Parathyroid adenoma (tissue), 2 donors: Measurements from ENCODE around the gene CNTN5.

Source experiments
- H2AFZ ChIP-seq: fragments of 300-600 bp; sonication (generic); one replicate; pipeline ENCODE4 v1.7.0; 2017; ENCODE audit warnings: antibody characterized with exemption, mild to moderate bottlenecking
- H3K27ac ChIP-seq: fragments of 300-600 bp; sonication (generic); one replicate; pipeline ENCODE4 v1.7.0; 2017
- H3K27me3 ChIP-seq: fragments of 300-600 bp; sonication (generic); one replicate; pipeline ENCODE4 v1.7.0; 2017; ENCODE audit warnings: low read length; ENCODE audit not compliant: control insufficient read depth, insufficient read depth
- H3K36me3 ChIP-seq: fragments of 300-600 bp; sonication (generic); one replicate; pipeline ENCODE4 v1.7.0; 2017; ENCODE audit warnings: low read length; ENCODE audit not compliant: control insufficient read depth, insufficient read depth
- H3K4me1 ChIP-seq: fragments of 300-600 bp; sonication (generic); one replicate; pipeline ENCODE4 v1.7.0; 2017; ENCODE audit warnings: control low read depth
- H3K4me2 ChIP-seq: fragments of 300-600 bp; sonication (generic); one replicate; pipeline ENCODE4 v1.7.0; 2017; ENCODE audit warnings: low read length
- H3K4me3 ChIP-seq: fragments of 300-600 bp; sonication (generic); one replicate; pipeline ENCODE4 v1.7.0; 2017; ENCODE audit warnings: low read depth, low read length
- H3K79me2 ChIP-seq: fragments of 300-600 bp; sonication (generic); one replicate; pipeline ENCODE4 v1.7.0; 2017; ENCODE audit warnings: control low read depth
- H3K9ac ChIP-seq: fragments of 300-600 bp; sonication (generic); one replicate; pipeline ENCODE4 v1.7.0; 2017; ENCODE audit warnings: mild to moderate bottlenecking
- H3K9me3 ChIP-seq: fragments of 300-600 bp; sonication (generic); one replicate; pipeline ENCODE4 v1.7.0; 2017; ENCODE audit warnings: low read length; ENCODE audit not compliant: control insufficient read depth
- TF ChIP-seq, protein P1 (sequence below): fragments of 300-600 bp; sonication (generic); IDR thresholded peaks from one replicate; pipeline ENCODE4 v1.7.0; 2017; ENCODE audit warnings: antibody characterized with exemption, mild to moderate bottlenecking
- donor health status: primary hyperparathyroidism.

CNTN5 gene

DNA sequence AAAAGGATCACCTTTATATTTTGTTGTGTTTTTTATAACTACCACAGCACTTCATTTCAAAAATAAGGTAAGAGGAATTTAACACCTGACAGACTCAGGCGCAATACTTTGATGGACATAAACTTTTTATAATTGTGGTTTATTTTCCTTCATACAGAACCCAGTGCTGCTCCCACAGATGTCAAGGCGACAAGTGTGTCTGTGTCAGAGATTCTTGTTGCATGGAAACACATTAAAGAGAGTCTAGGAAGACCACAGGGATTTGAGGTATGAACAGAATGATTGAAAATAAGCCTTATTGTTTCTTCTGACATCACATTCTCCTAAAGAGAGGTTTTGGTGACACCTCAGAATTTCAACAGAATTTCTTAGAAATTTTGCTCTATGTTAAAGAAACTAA, 1287.5 kb downstream of the CNTN5 start:
- TF ChIP-seq, protein P1, sequence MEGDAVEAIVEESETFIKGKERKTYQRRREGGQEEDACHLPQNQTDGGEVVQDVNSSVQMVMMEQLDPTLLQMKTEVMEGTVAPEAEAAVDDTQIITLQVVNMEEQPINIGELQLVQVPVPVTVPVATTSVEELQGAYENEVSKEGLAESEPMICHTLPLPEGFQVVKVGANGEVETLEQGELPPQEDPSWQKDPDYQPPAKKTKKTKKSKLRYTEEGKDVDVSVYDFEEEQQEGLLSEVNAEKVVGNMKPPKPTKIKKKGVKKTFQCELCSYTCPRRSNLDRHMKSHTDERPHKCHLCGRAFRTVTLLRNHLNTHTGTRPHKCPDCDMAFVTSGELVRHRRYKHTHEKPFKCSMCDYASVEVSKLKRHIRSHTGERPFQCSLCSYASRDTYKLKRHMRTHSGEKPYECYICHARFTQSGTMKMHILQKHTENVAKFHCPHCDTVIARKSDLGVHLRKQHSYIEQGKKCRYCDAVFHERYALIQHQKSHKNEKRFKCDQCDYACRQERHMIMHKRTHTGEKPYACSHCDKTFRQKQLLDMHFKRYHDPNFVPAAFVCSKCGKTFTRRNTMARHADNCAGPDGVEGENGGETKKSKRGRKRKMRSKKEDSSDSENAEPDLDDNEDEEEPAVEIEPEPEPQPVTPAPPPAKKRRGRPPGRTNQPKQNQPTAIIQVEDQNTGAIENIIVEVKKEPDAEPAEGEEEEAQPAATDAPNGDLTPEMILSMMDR, result no peak
- Histone ChIP-seq H3K79me2 (no peaks in the 10 kb centered on the region), H3K9me3 (no peaks in the 10 kb centered on the region)

DNA sequence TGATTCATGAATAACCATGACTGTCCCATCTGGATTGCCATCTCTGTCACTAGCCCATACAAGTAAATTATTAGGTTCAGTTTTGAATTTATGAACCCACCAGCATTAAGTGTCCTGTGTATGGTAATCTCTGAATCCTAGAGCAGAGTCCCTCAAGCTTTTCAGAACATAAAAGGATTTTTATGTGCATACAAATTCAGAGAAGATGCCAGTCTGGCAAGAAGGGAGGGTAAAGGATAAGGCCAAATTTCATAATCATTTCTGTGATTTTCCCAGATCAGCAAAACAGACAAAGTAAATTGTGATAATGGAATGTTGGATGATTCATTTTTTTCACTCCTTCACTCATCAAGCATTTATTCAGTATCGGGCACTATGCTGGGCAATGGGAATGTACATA, 1295.2 kb downstream of the CNTN5 start:
- Histone ChIP-seq H3K4me3 (no peak overlapping the region), H3K9ac (no peak overlapping the region), H3K27ac (no peak overlapping the region), H3K27me3 (no peaks in the 10 kb centered on the region), H2AFZ (no peak overlapping the region), H3K4me2 (no peak overlapping the region), H3K9me3 (no peaks in the 10 kb centered on the region), H3K79me2 (no peaks in the 10 kb centered on the region), H3K4me1 (no peaks in the 10 kb centered on the region), H3K36me3 (no peaks in the 10 kb centered on the region)
- TF ChIP-seq, protein P1, result no peak

More for the DNA sequence above, 1287.5 kb downstream of the CNTN5 start:
- Histone ChIP-seq H3K36me3 (no peaks in the 10 kb centered on the region), H3K4me2 (no peak overlapping the region), H3K27ac (no peak overlapping the region), H3K9ac (no peak overlapping the region), H2AFZ (no peak overlapping the region), H3K4me3 (no peak overlapping the region), H3K4me1 (no peaks in the 10 kb centered on the region), H3K27me3 (no peaks in the 10 kb centered on the region)

DNA sequence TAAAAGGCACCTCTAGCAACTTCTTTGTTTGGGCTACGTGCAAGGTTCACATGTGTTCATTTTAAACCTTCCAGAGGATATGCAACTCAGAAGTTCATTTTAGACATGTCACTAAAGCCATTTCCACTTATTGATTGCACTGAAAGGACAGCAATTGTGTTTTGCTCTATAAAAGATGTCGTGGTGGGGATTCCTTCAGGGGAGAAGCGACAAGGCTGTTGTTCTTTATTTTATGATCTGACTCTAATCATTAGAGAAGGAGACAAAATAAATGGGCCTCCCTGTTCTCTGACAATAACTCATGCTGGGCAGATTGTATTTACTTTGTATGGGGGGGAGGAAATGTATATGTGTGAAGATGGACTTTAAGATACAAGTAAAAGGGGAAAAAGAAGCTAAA, 1296.2 kb downstream of the CNTN5 start:
- H3K4me2 ChIP-seq, result no peak overlapping the region
- H3K27me3 ChIP-seq, result no peaks in the 10 kb centered on the region
- H3K4me3 ChIP-seq, result no peak overlapping the region

DNA sequence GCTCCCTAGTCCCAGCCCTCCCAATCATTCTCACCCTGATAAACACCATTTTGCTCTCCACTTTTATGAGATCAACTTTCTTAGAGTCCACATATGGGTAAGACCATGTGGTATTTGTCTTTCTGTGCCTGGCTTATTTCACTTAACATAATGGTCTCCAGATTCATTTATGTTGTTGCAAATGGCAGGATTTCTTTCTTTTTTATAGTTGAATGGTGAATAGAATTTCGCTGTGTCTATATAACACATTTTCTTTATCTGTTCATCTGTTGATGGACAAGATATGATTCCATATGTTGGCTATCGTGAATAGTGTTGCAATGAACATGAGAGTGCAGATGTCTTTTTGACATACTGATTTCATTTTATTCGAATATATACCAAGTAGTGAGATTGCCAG, 1298.9 kb downstream of the CNTN5 start:
- Histone ChIP-seq H3K27ac (no peak overlapping the region), H3K4me1 (no peaks in the 10 kb centered on the region), H3K27me3 (no peaks in the 10 kb centered on the region), H3K4me2 (no peak overlapping the region), H3K79me2 (no peaks in the 10 kb centered on the region), H3K9me3 (no peaks in the 10 kb centered on the region), H3K9ac (no peak overlapping the region), H2AFZ (no peak overlapping the region), H3K36me3 (no peaks in the 10 kb centered on the region), H3K4me3 (no peak overlapping the region)
- TF ChIP-seq, protein P1, result no peak

More for the DNA sequence above, 1296.2 kb downstream of the CNTN5 start:
- Histone ChIP-seq H3K9ac (no peak overlapping the region), H3K36me3 (no peaks in the 10 kb centered on the region), H3K4me1 (no peaks in the 10 kb centered on the region), H2AFZ (no peak overlapping the region), H3K79me2 (no peaks in the 10 kb centered on the region), H3K9me3 (no peaks in the 10 kb centered on the region), H3K27ac (no peak overlapping the region)
- TF ChIP-seq, protein P1, result no peak

DNA sequence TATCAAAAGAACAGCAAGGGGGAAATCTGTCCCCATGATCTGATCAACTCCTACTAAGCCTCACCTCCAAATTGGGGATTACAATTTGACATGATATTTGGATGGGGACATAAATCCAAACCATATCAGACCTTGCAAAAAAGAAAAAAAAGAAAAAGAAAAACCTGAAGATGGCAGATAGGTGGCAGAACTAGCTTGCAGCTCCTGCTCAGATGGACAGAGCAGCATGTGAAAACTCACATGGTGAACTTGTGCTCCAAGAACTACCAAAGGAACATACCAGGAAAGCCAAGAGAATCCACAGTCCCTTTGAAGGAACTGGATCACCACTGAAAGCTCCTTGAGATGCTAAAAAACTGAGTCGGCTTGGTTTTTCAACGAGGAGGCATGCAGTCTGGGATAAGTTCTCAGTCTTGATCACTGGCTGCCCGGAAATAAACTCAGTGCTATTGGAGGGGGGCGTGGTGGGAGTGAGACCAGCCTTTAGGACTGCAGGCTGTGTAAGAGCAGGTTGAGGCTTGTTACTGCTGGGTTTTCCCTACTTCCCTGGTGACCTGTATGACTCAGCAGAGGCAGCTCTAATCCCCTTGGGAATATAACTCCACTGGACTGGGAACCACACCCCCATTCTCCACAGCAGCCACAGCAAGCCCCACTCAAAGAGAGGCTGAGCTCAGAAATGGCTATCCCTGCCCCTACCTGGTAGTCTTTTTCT, 1308.0 kb downstream of the CNTN5 start:
- H3K4me1 ChIP-seq, result no peaks in the 10 kb centered on the region
- no peak overlapping the region for H3K27ac ChIP-seq
- no peaks in the 10 kb centered on the region for H3K9me3 ChIP-seq
- H3K4me2 ChIP-seq, result no peak overlapping the region
- no peaks in the 10 kb centered on the region for H3K27me3 ChIP-seq
- no peak overlapping the region for H3K9ac ChIP-seq
- TF ChIP-seq, protein P1, result no peak
- no peak overlapping the region for H3K4me3 ChIP-seq
- no peak overlapping the region for H2AFZ ChIP-seq
- no peaks in the 10 kb centered on the region for H3K79me2 ChIP-seq
- no peaks in the 10 kb centered on the region for H3K36me3 ChIP-seq
